ENCODE data around the gene SPANXN2.

- TF ChIP-seq CTCF (IDR thresholded peaks at IDR 0.05; ENCODE audit: low read depth, low read length, missing input control) (no peak), RAD21 (IDR thresholded peaks at IDR 0.05) (no peak), EGR1 (IDR thresholded peaks at IDR 0.05; ENCODE audit: low read depth in 2 of 2) (no peak), ATF3 (IDR thresholded peaks at IDR 0.05) (no peak), RXRA (IDR thresholded peaks at IDR 0.05) (no peak)
Observed at GRCh38 chrX:143674926-143675325, 45.6 kb downstream of the SPANXN2 start.

Measured in liver (tissue), 3 donors.